ENCODE data around the gene TMEM106A.
"Not testable (repeated sequence)": the region's sequence is repeated elsewhere in the genome, so short reads cannot be mapped to it uniquely, and the experiment has no call there.

Gene TMEM106A

GRCh38 chr17:43211480-43212402, at the start of gene TMEM106A:
TSS of gene TMEM106A (plus strand) at chr17:43211875. CDS start at chr17:43213042, 1,167 bp downstream.
- DNase-seq = peak; percentile 72

GRCh38 chr17:43165971-43166370, 45.7 kb upstream of the TMEM106A start:
- not testable (repeated sequence) for DNase-seq

- no peak for DNase-seq
These were observed 42.0 kb upstream of the TMEM106A start for GRCh38 chr17:43169561-43170139.

DNA sequence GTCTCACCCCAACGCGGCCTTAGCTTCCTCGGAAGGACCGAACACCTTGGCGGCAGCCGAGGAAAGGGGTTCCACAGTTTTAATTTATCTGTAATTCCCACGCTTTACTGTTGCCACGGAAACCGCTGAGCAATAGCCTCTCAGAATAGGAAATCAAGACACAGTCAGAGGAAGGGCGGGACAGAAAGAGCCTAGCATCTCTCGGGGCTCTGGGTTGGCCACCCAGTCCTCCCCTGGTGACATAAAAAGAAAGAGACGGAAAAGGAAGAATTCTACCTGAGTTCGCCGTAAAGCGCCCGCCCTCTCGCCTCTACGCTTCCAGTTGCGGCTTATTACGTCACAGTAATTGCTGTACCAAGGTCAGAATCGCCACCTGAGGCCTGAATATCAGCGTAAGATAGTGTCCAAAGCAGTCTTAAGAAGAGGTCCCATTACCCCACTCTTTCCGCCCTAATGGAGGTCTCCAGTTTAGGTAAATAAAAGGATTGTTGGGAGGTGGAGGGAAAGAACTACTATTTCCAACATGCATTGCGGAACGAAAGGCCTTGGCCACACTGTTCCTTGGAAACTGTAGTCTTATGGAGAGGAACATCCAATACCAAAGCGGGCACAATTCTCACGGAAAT, 41.4 kb upstream of the TMEM106A start:
- DNase-seq = peak; percentile 94

DNA sequence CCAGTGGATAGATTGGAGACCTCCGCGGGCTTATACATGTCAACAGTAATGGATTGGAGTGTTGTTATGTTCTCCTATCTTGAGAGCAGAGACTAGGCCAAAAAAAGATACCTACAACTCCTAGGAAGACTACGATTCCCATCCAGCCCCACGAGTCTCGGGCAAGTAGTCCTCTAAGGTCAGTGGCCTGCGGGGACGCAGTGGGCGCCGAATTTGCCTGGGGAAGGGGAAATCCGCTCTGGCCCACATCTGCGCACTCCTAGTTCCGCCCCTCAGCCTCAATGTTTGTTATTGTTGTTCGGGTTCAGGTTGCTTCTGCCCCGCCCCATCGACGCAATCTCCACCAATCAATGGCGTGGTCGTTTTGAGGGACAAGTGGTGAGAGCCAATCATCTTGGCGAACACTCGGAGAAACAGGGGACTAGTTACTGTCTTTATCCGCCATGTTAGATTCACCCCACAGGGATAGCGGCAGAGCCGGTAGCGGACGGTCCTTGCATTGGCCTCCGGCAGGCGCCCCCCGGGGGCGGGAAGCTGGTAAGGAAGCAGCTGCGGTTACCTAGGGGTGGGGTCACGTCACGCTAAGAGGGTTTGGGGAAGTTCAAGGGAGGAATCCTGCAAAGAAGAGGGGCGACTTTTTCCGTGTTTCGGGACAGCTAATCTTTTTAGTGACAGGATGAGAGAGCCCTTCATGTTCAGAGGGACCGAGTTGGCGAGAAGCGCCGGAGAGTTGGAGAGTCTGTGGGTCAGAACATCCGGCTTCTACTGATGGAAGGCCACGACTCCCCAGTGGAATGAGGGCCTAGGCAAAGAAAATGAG, 40.7 kb upstream of the TMEM106A start, which contains the start of gene NBR1:
Gene NBR1, plus strand, starts transcription at position 449 of the 820 bp plus-strand sequence. CDS start 4,586 bp downstream, outside the sequence.
- peak; percentile 98 for DNase-seq

DNA sequence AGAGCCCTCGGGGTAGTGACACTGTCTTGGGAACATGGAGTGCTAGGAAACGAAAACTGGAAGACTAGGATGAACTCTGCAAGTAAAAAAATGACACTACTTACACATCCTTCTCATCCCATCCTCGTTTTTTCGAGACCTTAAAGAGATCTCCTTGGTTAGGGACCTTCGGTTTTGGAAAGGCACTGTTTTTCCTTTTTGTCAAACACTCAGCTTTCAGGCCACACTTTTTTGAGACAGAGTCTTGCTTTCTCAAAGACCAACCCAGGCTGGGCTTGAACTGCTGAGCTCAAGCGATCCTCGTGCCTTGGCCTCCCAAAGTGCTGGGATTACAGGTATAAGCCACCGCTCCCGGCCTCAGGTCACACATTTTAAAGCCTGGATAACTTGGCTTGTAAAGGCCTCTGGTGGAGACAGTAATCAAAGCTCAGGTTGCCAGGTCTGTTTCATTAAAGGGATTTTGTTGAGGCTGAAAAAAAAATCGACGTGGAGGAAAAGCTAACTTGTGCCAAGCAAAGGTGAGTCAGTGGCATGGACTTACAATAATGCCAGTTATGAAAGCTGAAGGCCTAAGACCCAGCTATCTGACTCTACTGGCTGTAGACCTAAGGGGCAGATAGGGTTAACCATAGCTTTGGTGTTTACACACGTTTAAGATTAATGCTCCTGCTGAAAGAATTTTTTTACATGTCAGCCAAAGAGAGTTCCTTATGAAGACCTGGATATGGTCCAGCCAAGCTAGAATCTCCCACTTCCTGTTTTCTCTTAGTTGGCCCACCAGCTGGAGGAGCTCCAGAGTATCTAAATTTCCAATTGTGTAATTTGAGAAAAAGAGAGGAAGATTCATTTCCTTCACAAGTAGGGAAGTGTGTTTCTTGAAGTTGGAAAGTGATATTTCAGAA, 39.8 kb upstream of the TMEM106A start:
- DNase-seq = peak; percentile 13

- no peak for DNase-seq
These were observed 36.2 kb upstream of the TMEM106A start for GRCh38 chr17:43175213-43176118.

GRCh38 chr17:43176119-43176570, 35.5 kb upstream of the TMEM106A start:
- no peak for DNase-seq

DNA sequence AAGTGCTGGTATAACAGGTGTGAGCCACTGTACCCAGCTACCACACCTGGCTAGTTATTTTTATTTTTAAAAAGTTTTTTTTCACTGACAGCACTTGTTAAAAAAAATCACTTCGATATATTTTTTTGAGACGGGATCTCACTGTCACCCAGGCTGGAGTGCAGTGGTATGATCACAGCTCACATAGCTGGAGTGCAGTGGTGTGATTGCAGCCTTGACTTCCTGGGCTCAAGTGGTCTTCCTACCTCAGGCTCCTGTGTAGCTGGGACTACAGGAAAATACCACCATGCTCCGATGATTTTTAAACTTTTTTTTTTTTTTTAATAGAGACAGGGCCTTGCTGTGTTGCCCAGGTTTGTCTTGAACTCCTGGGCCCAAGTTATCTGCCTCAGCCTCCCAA, 27.8 kb upstream of the TMEM106A start:
- no peak for DNase-seq

DNA sequence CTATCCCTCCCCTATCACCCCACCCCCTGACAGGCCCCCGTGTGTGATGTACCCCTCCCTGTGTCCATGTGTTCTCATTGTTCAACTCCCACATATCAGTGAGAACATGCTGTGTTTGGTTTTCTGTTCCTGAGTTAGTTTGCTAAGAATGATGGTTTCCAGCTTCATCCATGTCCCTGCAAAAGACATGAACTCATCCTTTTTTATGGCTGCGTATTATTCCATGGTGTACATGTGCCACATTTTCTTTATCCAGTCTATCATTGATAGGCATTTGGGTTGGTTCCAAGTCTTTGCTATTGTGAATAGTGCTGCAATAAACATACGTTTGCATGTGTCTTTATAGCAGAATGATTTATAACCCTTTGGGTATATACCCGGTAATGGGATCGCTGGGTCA, 25.0 kb upstream of the TMEM106A start:
- not testable (repeated sequence) for DNase-seq

DNA sequence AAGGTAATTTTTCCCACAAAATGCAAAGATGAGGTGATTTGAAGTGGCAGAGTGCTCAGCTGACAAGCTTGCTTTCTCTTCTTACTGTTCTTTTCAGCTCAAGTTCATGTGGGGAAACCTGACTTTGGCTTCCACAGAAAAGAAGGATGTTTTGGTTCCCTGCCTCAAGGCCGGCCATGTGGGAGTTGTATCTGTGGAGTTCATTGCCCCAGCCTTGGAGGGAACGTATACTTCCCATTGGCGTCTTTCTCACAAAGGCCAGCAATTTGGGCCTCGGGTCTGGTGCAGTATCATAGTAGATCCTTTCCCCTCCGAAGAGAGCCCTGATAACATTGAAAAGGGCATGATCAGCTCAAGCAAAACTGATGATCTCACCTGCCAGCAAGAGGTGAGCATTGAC, 18.4 kb upstream of the TMEM106A start:
- DNase-seq = no peak

GRCh38 chr17:43199633-43200032, 12.0 kb upstream of the TMEM106A start:
- no peak for DNase-seq

DNA sequence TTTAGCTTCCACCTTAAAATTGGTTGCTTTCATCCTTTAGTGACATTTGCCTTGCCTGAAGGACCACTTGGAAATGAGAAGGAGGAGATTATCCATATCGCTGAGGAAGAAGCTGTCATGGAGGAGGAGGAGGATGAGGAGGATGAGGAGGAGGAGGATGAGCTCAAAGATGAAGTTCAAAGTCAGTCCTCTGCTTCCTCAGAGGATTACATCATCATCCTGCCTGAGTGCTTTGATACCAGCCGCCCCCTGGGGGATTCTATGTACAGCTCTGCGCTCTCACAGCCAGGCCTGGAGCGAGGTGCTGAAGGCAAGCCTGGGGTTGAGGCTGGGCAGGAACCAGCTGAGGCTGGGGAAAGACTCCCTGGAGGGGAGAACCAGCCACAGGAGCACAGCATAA, 11.5 kb upstream of the TMEM106A start:
- DNase-seq = no peak

- not testable (repeated sequence) for DNase-seq
These were observed 8.7 kb upstream of the TMEM106A start for GRCh38 chr17:43203013-43203412.

DNA sequence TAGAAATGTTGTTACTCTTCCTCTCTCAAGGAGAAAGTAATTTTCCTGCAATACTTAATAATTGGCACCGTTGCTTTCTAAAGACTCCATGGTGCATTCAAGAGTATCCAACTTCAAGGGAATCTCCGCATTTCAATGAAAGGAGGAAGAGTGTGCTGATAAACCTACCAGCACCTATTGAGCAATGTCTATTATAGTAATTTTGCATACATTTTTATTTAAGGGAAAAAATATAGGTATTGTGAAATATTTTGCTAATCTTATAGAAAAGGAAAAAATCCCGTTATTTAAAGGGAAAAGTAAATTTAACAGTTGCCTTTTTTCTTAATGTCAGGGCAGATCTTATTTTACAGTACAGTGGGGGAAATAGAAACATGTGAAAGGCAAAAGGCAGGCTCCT, 1.1 kb upstream of the TMEM106A start:
- no peak for DNase-seq

- DNase-seq = no peak
These were observed 574 bp upstream of the TMEM106A start for GRCh38 chr17:43211123-43211479.

- DNase-seq = no peak
These were observed 1.2 kb downstream of the TMEM106A start for GRCh38 chr17:43212641-43213490.

- DNase-seq = no peak
These were observed 1.9 kb downstream of the TMEM106A start for GRCh38 chr17:43213545-43213944.

- DNase-seq = no peak
These were observed 3.7 kb downstream of the TMEM106A start for GRCh38 chr17:43215341-43215740.

- DNase-seq = no peak
These were observed 4.7 kb downstream of the TMEM106A start for GRCh38 chr17:43216369-43216761.

Measured in CD4-positive, alpha-beta T cell treated with Interferon gamma for 1 hour (primary cell).